GM12878 (cell line): ENCODE results near the gene PLP1. TPM values are rescaled to one million over a fixed set of nuclear protein-coding genes. Genes with fewer than 3 reads are reported as not detected.

ENCODE experiments used
- ATAC-seq: fragments of 200-7000 bp; cut with Tn5 transposase; 3 replicates; pipeline ENCODE4 v1.9.1; 2020; ENCODE audit warnings: mild to moderate bottlenecking, moderate library complexity
- BruUV-seq: library from RNA; stranded (reverse); fragments of 400-500 nt; replicated peaks from 2 replicates; lab custom pipeline; 2021; lab: Mats Ljungman, UMichigan
- CTCF ChIA-PET: fragments of 300-600 bp; sonication (Branson Sonifier 250); formaldehyde crosslinking; extraction: SDS; loops from one replicate; lab custom pipeline; 2021; ENCODE audit warnings: inconsistent platforms; lab: Yijun Ruan, JAX
- POLR2A ChIA-PET: fragments of 350-600 bp; formaldehyde crosslinking; extraction: SDS; loops from one replicate; lab custom pipeline; 2021; ENCODE audit warnings: inconsistent platforms; lab: Charles Lee
- RAD21 ChIA-PET: fragments of 300-600 bp; sonication (Branson Sonifier 250); formaldehyde crosslinking; loops from one replicate; lab custom pipeline; 2023; ENCODE audit warnings: antibody characterized with exemption; ENCODE audit not compliant: unreplicated experiment; lab: Charles Lee
- SMC1A ChIA-PET: fragments of 300-600 bp; sonication (Branson Sonifier 250); formaldehyde crosslinking; loops from one replicate; lab custom pipeline; 2023; ENCODE audit not compliant: unreplicated experiment, uncharacterized antibody; lab: Charles Lee
- DNase-seq: peaks from one replicate; pipeline ENCODE4 v3.0.0-alpha.2; 2011; ENCODE audit warnings: low read depth, low spot score
- FAIRE-seq: peaks from 3 replicates; lab custom pipeline; 2011; peaks lifted over from hg19 to GRCh38; lab: Jason Lieb, UNC
- H2AFZ ChIP-seq: 2 replicates; pipeline ENCODE4 v1.6.0; 2011; ENCODE audit warnings: low read depth, low read length, control low read depth; ENCODE audit not compliant: control insufficient read depth
- H3K27ac ChIP-seq: 2 replicates; pipeline ENCODE4 v1.5.1; 2011; ENCODE audit warnings: control low read depth; ENCODE audit not compliant: control insufficient read depth, insufficient read depth
- H3K27me3 ChIP-seq, 2 experiments: replicated peaks in 1 of 2; 2 replicates each; pipeline versions ENCODE4 v1.6.0 to v1.6.1; 2011; ENCODE audit warnings: low read length in 1 of 2; ENCODE audit not compliant: control insufficient read depth in 2 of 2, insufficient read depth in 2 of 2
- H3K36me3 ChIP-seq, 2 experiments: 2 replicates each; pipeline ENCODE4 v1.5.1; 2011; ENCODE audit warnings: low read length in 1 of 2; ENCODE audit not compliant: control insufficient read depth in 2 of 2, insufficient read depth in 2 of 2
- H3K4me1 ChIP-seq: 2 replicates; pipeline ENCODE4 v1.6.1; 2011; ENCODE audit warnings: mild to moderate bottlenecking, low read length, moderate library complexity, mixed read lengths; ENCODE audit not compliant: control insufficient read depth, insufficient read depth
- H3K4me2 ChIP-seq: 2 replicates; pipeline ENCODE4 v1.6.0; 2011; ENCODE audit warnings: control low read depth; ENCODE audit not compliant: control insufficient read depth, insufficient read depth
- H3K4me3 ChIP-seq: fragments of 200-600 bp; sonication (generic); 2 replicates; pipeline ENCODE4 v1.5.1; 2016
- H3K79me2 ChIP-seq: 2 replicates; pipeline ENCODE4 v1.6.0; 2011; ENCODE audit warnings: low read length; ENCODE audit not compliant: control insufficient read depth, insufficient read depth
- H3K9ac ChIP-seq: 2 replicates; pipeline ENCODE4 v1.8.0; 2011; ENCODE audit warnings: low read length, control low read depth, mixed read lengths; ENCODE audit not compliant: control insufficient read depth, insufficient read depth
- H3K9me3 ChIP-seq: replicated peaks from 3 replicates; pipeline ENCODE4 v1.5.1; 2011; ENCODE audit warnings: mild to moderate bottlenecking, low read length; ENCODE audit not compliant: control insufficient read depth, insufficient read depth
- H4K20me1 ChIP-seq: 2 replicates; pipeline ENCODE4 v1.6.0; 2011; ENCODE audit not compliant: control insufficient read depth, insufficient read depth
- BCL11A ChIP-seq: IDR thresholded peaks from 2 replicates; pipeline ENCODE4 v1.6.1; 2011; ENCODE audit warnings: low read depth, low read length
- CEBPB ChIP-seq, 2 experiments: fragments of 150-350 bp in 1 of 2; IDR thresholded peaks; 2 replicates each; pipeline ENCODE4 v1.6.1; 2012 to 2014; ENCODE audit warnings: low read depth in 2 of 2, low read length in 2 of 2, borderline replicate concordance in 1 of 2, inconsistent platforms in 1 of 2
- ETV6 ChIP-seq, 2 experiments: fragments of 450-650 bp in 1 of 2; IDR thresholded peaks in 1 of 2; conservative IDR thresholded peaks in 1 of 2; 2 replicates each; pipeline ENCODE4 v1.6.1; 2014; ENCODE audit warnings: antibody characterized with exemption in 1 of 2, borderline replicate concordance in 1 of 2, low read depth in 1 of 2, mild to moderate bottlenecking in 1 of 2, moderate library complexity in 1 of 2
- KDM1A ChIP-seq: fragments of 200-600 bp; sonication (generic); IDR thresholded peaks from 2 replicates; pipeline ENCODE4 v1.6.1; 2016; ENCODE audit warnings: borderline replicate concordance
- LARP7 ChIP-seq: fragments of 450-650 bp; IDR thresholded peaks from 2 replicates; pipeline ENCODE4 v1.6.1; 2017; ENCODE audit warnings: mild to moderate bottlenecking
- MXI1 ChIP-seq: fragments of 150-350 bp; IDR thresholded peaks from 2 replicates; pipeline ENCODE4 v1.6.1; 2011; ENCODE audit warnings: low read depth, mild to moderate bottlenecking, inconsistent platforms, low read length, improper control_type of control experiment
- NR2C1 ChIP-seq: fragments of 450-650 bp; IDR thresholded peaks from 2 replicates; pipeline ENCODE4 v1.6.1; 2017; ENCODE audit warnings: antibody characterized with exemption, mild to moderate bottlenecking, moderate library complexity
- RAD21 ChIP-seq: IDR thresholded peaks from 2 replicates; pipeline ENCODE4 v1.6.1; 2011; ENCODE audit warnings: mild to moderate bottlenecking, low read depth, low read length, moderate library complexity; ENCODE audit not compliant: insufficient read depth
- SP1 ChIP-seq: IDR thresholded peaks from one replicate; pipeline ENCODE4 v1.6.1; 2011; ENCODE audit warnings: low read depth, low read length
- SREBF1 ChIP-seq: IDR thresholded peaks from 2 replicates; pipeline ENCODE4 v1.6.1; 2012; ENCODE audit warnings: mild to moderate bottlenecking, low read length
- SRF ChIP-seq, 2 experiments: IDR thresholded peaks; 2 replicates each; pipeline ENCODE4 v1.6.1; 2011; ENCODE audit warnings: low read depth in 2 of 2, low read length in 2 of 2, mild to moderate bottlenecking in 1 of 2, moderate library complexity in 1 of 2
- SUPT20H ChIP-seq: IDR thresholded peaks from 2 replicates; pipeline ENCODE4 v1.6.1; 2011; ENCODE audit warnings: low read depth, mild to moderate bottlenecking, low read length, moderate library complexity, borderline replicate concordance; ENCODE audit not compliant: control insufficient read depth
- USF2 ChIP-seq: IDR thresholded peaks from 2 replicates; pipeline ENCODE4 v1.6.1; 2011; ENCODE audit warnings: low read depth, low read length, improper control_type of control experiment, borderline replicate concordance
- ZNF274 ChIP-seq: IDR thresholded peaks from one replicate; pipeline ENCODE4 v1.8.0; 2011; ENCODE audit not compliant: insufficient read length, insufficient read depth
- ZNF622 ChIP-seq: fragments of 450-650 bp; IDR thresholded peaks from 2 replicates; pipeline ENCODE4 v1.6.1; 2017; ENCODE audit warnings: mild to moderate bottlenecking, inconsistent platforms
- ZZZ3 ChIP-seq: IDR thresholded peaks from 2 replicates; pipeline ENCODE4 v1.6.1; 2011; ENCODE audit warnings: low read depth; ENCODE audit not compliant: control insufficient read depth, insufficient read length
- WGBS: methylation state at CpG from one replicate; pipeline ENCODE4 v1.1.6; 2016; ENCODE audit warnings: low lambda C conversion rate; ENCODE audit not compliant: insufficient replicate concordance, insufficient coverage; ENCODE audit errors: missing lambda C conversion rate; 5-methylcytosine and 5-hydroxymethylcytosine counted together
- in situ Hi-C: fragments of 300-500 bp; cut with MboI; formaldehyde crosslinking; loops from 9 replicates; pipeline ENCODE4 v1.14.3; 2018; ENCODE audit warnings: mixed read lengths
- intact Hi-C: fragments of 100-400 bp; cut with micrococcal nuclease; formaldehyde crosslinking; loops from one replicate; pipeline ENCODE4 v1.14.2; 2022; ENCODE audit not compliant: unreplicated experiment
- polyA plus RNA-seq, 11 experiments: library from polyadenylated mRNA; depleted of rRNA in 4 of 11; unstranded in 6 of 11; stranded (reverse) in 5 of 11; fragments of >200 nt; fragmentation: Nextera tagmentation in 4 of 11; fragmentation: Illumina TruSeq in 1 of 11; extraction: Ambion mirVana in 4 of 11; extraction: Trizol in 1 of 11; gene quantifications; 1 replicate in 1 of 11; 2 replicates in 10 of 11; pipeline versions ENCODE4 v1.2.1 to v1.2.3, GENCODE V29; 2011 to 2016; ENCODE audit warnings: inconsistent platforms in 2 of 11, missing spikeins in 2 of 11, low read depth in 1 of 11
- total RNA-seq, 4 experiments: library from RNA; depleted of rRNA in 3 of 4; stranded (reverse); fragments of >200 nt in 3 of 4; fragmentation: Illumina TruSeq in 1 of 4; extraction: Trizol in 1 of 4; gene quantifications; 2 replicates each; pipeline versions ENCODE4 v1.2.1 to v1.2.3, GENCODE V29; 2013 to 2021
- TF ChIP-seq, protein P1 (sequence below): fragments of 450-650 bp; IDR thresholded peaks from 2 replicates; pipeline ENCODE4 v1.6.1; 2014; ENCODE audit warnings: mild to moderate bottlenecking
- TF ChIP-seq, protein P2 (sequence below): IDR thresholded peaks from 2 replicates; pipeline ENCODE4 v1.6.1; 2011; ENCODE audit warnings: low read depth, mild to moderate bottlenecking, low read length, moderate library complexity, borderline replicate concordance; ENCODE audit errors: extremely low read depth

Gene PLP1
- total and polyA plus RNA-seq, 10 of the 15 experiments (the other 5 are each of a cell fraction or from before 2014, with no cell fraction given): not detected

GRCh38 chrX:103779141-103779789, 2.6 kb downstream of the PLP1 start:
- no peak for DNase-seq
- ChIA-PET SMC1A (interaction anchor here (0.9 kb wide), 1 partner anchor 68 kb away, joined by 4 read pairs; no protein-coding TSS in a partner anchor), POLR2A (no interaction called here), CTCF (interaction anchor here (0.6 kb wide), 1 partner anchor 334 kb away, joined by 3 read pairs; no protein-coding TSS in a partner anchor), RAD21 (no interaction called here)
- H3K4me3 ChIP-seq: no peak overlapping the region
- TF ChIP-seq LARP7: no peak
- no peak for TF ChIP-seq MXI1
- no peak for TF ChIP-seq SREBF1
- no peak for TF ChIP-seq USF2
- no peak for TF ChIP-seq SUPT20H
- TF ChIP-seq ZZZ3: no peak
- TF ChIP-seq RAD21: no peak
- TF ChIP-seq CEBPB (IDR thresholded peaks at IDR 0.05; ENCODE audit: borderline replicate concordance in 1 of 2, low read depth in 2 of 2, low read length in 2 of 2): no peak
- TF ChIP-seq, protein P1, sequence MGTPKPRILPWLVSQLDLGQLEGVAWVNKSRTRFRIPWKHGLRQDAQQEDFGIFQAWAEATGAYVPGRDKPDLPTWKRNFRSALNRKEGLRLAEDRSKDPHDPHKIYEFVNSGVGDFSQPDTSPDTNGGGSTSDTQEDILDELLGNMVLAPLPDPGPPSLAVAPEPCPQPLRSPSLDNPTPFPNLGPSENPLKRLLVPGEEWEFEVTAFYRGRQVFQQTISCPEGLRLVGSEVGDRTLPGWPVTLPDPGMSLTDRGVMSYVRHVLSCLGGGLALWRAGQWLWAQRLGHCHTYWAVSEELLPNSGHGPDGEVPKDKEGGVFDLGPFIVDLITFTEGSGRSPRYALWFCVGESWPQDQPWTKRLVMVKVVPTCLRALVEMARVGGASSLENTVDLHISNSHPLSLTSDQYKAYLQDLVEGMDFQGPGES: no peak
- TF ChIP-seq SRF (IDR thresholded peaks at IDR 0.05; ENCODE audit: low read depth in 2 of 2, low read length in 2 of 2): no peak
- TF ChIP-seq ZNF274: no peak
- TF ChIP-seq NR2C1: no peak
- TF ChIP-seq ZNF622: no peak
- no peak for TF ChIP-seq ETV6 (conservative IDR thresholded peaks at IDR 0.05 in 1 of 2, IDR thresholded peaks at IDR 0.05 in 1 of 2; ENCODE audit: borderline replicate concordance in 1 of 2, low read depth in 1 of 2)
- TF ChIP-seq, protein P2, sequence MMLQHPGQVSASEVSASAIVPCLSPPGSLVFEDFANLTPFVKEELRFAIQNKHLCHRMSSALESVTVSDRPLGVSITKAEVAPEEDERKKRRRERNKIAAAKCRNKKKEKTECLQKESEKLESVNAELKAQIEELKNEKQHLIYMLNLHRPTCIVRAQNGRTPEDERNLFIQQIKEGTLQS: no peak
- TF ChIP-seq BCL11A: no peak
- no peak for TF ChIP-seq KDM1A
- TF ChIP-seq SP1: no peak
- no peaks in the 10 kb centered on the region for H3K36me3 ChIP-seq
- peaks cover 0 to 3% of the 10 kb centered on the region in 2 experiments; a peak in 3 of 4 replicates for H3K27me3 ChIP-seq
- H3K4me1 ChIP-seq: no peaks in the 10 kb centered on the region
- in situ Hi-C loops (no loop called here), intact Hi-C loops (no loop called here)
- no peaks in the 10 kb centered on the region for H4K20me1 ChIP-seq
- no peak overlapping the region for H2AFZ ChIP-seq
- ATAC-seq: no peak
- no peak for FAIRE-seq
- H3K9ac ChIP-seq: no peak overlapping the region
- H3K4me2 ChIP-seq: no peak overlapping the region
- no peak overlapping the region for H3K27ac ChIP-seq
- 38% methylated on average over 6 of the region's 6 CpGs for WGBS
- BruUV-seq: no TSS peak
- no peaks in the 10 kb centered on the region for H3K79me2 ChIP-seq
- no peaks in the 10 kb centered on the region for H3K9me3 ChIP-seq
